HG03135 (cell line): ENCODE data around the gene CTNNAL1.

Source experiments
- ATAC-seq: cut with Tn5 transposase; IDR thresholded peaks from one replicate; pipeline ENCODE4 v1.9.1; 2021; ENCODE audit warnings: mild to moderate bottlenecking, moderate library complexity; ENCODE audit not compliant: unreplicated experiment

CTNNAL1 gene

DNA sequence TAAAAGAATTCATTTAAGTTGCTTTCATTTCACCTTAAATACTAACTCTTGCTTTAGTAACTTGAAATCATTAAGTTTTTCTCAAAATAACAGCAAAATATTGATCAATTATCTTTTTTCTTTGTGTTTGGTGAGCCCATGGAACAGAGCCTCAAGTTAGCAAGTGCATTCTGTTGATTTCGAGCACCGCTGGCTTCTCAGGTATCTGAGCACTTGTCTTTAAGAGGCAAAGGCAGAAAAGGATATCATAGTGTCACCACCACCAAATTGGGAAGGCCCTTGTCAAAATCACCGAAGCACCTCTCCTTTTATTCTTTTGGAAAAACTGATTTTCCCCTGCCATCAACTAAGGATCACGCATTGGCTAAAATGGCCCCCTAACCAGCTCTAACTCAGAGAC is 17.1 kb upstream of the CTNNAL1 start:
- no peak for ATAC-seq

DNA sequence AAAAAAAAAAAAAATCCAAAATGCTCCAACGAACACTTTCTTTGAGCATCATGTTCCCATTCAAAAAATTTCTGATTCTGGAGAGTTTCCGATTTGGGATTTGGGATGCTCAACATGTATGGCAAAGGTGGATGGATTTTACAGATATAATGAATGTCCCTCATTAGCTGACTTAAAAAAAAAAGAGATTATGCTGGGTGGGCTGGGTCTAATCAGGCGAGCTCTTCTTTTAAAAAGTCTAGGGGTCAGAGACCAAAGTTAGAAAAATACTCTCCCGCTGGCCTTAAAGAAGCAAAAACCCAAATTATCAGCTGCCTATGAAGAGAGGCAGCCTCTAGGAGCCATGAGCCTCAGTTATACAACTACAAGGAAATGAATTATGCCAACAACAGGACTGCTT is 15.2 kb upstream of the CTNNAL1 start:
- ATAC-seq: no peak

DNA sequence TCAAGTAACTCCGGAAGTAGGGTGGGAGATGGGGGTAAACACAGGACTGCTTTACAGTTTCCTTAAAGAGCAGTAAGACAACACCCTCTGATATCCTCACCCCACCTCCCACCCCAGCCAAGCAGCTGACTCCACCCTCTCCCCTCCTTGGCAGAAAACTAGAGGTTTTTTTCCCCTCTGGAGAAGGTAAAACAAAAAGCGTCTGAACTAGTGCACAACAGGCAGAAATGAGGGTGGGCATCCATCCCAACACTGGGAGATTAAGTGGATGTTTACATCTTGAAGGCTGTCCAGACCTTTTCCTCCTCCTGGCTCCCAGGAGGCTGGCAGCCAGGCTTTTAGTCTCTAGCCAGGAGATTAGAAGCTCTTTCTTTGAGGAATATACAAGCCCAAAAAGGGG is 13.9 kb upstream of the CTNNAL1 start:
- ATAC-seq: no peak

DNA sequence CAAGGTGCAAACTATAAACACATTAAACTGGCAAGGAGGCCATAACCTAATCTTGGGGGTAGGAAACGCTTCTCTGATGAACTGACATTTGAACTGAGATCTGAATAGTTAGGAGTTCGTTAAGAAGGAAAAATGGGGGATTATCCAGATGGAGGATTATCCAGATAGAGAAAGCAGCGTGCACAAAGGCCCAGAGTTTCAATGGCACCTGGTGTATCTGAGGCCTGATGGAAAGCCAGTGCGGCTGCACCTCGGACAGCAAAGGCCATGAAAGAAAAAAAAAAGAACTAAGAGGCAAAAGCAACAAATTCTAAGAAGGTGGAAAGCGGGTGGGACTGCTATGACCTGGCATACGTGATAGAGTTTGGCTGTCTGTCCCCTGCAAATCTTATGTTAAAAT is 13.0 kb upstream of the CTNNAL1 start:
- ATAC-seq: no peak

DNA sequence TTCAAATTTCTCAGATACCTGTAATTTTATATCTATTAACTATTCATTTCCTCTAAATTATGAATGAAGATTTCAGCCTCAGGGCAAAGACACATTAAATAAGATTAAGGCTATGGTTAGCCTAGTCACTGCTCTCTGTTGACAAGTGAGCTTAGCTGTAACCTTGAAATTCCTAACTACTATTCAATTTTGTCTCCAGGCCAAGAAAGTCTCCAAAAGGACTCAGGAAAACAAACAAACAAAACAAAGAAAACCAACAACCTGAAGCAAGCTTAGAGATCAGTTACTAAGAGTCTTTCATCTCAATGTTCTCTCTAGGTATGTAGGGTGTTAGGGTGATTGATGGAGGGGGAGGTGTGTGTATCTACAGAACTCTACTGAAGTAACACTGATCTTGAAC is 9.6 kb upstream of the CTNNAL1 start:
- ATAC-seq: no peak

DNA sequence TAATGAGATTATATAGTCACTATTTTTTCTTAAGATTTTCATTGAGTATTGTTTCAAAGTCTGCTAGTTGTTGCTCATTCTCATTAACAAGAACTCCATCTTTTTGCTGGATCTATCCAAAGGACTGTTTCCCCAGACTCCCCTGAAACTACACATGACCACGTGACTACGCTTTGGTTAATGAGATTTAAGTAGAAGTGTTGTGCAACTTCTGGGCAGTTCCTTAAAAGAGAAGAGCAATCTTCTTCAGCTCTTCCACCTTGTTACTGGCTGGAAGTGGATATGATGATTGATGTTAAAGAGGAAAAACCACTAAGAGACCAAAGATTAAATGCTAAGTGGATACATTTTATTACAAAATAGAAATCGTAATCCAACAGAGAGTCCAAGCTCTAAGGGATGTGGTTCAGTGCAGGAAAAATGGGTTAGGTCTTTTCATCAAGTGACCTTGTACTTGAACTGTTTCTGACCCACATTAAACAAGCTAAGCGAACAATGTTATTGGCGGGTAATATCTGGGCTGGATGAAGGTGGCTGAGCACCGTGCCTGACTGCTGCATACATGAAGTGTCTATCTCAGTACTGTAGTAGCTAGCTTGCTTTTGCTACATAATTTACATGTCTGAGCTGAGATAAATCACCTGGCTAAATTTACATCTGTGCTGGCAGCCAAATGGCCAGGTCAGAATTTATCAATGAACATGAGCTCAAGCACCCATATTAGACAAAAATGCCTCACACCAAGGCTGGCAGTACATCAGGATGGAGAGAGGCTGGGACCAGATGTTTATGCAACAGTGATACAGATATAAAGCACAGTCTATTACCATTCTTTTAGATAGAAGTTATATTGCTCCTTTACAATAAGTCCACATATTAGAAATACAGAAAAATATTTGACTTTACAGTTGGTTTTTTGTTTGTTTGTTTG is 7.5 kb upstream of the CTNNAL1 start:
- ATAC-seq: no peak

DNA sequence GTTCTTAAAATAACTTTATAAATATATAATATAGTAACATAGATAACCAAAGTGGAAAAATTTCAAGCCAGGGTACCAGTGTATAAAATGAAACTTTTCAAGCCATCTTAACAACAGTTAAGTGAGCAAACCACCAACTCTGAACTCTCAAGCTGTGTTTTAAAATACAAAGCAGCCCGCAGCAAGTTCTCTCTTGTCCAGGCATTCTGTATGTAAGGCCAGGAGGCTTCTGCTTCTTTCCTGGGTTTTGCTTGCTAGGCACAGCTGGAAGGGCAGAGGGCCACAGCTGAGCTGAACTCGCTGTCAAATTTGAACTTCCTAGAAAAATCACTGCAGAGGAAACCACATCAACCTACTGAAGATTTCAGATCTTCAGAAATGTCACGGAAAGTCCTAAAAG is 6.8 kb upstream of the CTNNAL1 start:
- no peak for ATAC-seq

DNA sequence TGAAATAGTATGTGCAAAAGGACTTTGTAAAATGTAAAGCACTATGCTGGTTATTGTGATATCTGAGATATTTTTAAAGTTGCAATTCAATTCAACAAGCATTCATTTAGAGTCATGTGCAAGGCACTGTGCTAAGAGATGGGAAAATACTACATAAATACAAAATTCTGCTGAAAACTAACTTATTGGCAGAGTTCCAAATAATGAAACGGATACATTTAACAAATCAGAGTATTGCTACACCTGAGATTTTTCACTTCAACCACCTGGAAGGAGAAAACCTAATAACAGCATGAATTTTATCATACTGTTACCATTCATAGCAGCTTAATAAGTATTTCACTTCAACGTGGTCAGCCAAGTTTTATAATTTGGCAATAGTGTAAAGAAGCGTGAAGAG is 6.1 kb upstream of the CTNNAL1 start:
- no peak for ATAC-seq

DNA sequence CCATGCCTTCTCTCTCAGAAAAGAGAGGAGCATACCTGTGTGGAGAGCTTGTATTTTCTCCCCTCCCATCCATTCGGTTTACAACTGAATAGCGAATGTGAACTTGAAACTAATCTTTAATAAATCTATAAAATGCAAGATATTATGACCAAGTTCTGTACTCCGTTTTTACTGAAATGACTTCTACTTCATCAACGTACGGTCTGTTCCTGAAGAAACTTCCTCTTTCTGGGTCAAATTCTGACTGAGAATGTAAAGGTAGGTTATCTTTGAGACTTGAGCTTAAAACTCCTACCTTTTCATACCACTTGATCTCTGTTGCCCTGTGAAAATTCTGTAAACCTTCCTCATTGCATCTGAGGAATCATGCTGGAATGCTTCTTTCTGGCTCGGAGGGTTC is 4.2 kb upstream of the CTNNAL1 start:
- ATAC-seq: no peak

DNA sequence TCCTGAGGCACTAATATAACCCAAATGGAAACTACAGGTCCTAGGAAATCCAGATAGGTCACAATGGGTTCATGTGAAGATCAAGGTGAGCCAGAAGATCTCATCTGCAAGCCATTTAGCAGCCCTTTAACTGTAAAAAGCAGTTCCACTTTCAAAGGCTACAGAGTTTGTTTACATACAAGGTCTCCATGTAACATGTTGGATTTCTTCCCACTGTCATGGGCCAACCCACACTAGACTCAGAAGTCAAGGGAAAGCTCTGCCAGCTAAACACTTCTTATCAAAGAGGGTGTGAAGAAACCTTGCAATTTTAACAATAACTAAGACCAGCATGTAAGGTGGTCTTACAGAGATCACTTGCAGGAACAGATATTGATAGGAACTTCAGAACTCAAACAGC is 3.8 kb upstream of the CTNNAL1 start:
- ATAC-seq: no peak

DNA sequence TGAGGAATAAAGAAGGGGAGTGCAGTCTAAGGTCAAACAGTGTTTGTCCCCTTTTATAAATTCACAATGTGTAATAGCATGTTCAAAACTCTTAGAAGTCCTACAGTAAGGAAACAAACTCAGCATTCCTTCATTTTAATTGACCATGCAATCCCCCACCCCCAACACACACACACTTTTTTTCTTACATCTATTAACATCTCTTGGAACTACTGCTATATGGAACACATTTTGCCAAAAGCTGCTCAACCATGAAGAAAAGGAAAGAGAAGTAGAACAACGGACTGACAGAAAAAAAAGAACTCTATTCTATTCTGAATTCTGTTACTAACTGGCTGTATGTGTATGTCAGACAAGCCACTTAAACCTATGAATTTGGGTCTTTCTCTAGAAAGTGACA is 2.8 kb upstream of the CTNNAL1 start:
- ATAC-seq: no peak

DNA sequence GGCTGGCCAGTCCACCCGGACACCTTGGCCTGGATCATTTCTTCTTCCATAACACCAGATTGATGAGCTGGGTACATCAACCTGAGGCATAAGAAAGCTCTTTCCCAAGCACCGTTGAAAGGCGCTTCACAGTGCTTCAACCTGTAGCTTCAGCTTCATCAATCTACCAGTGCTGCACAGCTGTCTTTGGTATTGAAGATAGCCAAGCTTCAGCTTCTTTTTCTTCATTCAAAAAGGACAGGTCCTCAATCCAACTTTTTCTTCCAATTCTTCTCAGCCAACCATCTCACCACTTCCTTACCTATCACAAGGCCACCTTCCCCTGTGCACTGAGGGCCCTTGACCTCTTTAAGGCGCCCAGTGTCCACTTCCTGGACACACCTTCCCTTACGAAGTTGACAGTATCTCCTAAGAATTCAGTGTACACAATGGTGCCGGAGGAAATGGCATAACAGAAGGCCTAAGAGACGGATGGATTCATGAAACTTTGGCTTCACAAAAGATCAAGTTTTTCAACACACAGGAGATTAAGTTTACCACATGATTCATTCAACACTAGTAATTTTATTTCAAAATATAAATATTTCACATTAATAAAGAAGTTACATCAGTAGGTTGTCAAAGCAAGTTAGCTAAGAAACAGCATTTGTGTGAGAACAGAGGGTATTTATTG is 1.4 kb upstream of the CTNNAL1 start:
- ATAC-seq: no peak

DNA sequence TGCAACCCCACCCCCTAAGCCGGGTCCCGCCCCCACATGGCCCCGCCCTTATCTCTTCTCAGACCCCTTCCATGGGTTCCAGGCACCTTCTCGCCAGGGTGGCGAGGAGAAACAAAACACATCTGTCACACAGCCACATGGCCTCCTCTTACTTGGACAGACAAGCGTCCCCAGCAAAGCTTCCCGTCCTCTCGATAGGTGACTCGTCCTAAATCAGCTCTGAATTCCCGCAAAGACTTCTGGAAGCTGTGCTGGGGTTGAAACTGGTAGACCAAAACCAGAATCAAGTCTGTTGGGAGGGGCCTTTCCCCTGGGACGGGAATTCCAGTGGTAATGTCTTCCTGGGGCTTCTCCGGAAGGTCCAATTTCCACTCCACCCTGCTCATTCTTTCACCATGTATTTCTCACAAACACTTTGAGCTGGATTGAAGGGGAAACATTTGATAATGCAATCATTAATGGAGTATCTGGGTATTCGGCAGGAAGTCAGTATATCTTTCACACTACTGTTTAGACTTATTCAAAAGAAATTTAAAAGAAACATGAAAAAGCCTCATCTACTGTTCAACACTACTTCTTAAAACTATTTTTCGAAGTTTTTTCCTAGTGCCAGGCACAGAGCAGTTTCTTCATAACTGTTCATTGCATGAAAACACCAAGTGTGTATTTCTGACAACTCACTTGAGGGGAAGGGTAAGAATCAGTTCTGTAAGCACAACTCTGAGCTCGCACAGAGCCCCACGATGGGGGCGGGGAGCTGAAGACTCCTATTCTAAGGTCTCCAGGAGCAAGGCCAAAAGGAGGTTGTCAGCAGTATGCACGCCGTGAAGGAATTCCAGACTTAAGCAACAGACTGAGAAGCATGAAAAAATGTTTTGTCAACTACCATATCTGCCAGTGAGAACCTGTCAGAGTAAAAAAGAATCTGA is 644 bp upstream of the CTNNAL1 start:
- no peak for ATAC-seq

DNA sequence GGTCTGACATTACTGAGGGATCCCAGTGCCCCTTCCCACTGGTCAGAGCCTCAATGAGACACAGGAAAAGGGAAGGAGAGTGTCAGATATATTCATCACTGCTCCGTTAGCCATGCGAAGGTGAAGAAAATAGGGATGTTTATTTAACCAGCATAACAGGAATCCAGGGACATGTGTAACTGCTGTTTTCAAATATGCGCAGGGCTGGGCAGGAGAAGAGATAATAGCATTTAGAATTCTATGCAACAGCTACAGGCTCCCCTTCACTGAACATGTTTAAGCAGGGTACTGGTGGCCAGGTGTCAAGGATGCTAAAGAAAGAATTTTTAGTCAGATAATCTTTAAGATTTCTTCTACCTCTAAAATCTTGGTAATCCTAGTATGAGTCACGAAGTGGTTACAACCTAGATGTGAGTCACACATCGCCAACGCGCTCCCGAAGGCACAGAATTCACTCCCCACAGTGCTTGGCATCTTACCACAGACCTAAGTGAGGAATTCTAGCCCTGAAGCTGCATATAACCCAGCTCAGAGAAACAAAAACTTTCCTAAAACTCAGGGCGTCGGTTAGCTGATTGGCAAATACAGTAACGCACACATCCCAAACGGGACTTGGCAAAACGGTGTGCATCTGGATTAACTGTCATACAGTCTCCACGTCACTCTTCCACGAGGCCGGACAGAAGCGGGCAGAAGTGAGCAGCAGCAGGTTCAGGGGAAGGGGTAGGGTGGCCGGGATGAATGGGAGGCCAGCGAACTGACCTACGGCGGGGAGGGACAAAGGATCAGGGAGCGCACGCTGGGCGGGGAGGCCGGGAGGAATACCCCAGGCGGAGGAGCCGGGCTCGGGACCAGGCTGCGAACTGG is 1.1 kb downstream of the CTNNAL1 start:
- peak; percentile 27 for ATAC-seq

DNA sequence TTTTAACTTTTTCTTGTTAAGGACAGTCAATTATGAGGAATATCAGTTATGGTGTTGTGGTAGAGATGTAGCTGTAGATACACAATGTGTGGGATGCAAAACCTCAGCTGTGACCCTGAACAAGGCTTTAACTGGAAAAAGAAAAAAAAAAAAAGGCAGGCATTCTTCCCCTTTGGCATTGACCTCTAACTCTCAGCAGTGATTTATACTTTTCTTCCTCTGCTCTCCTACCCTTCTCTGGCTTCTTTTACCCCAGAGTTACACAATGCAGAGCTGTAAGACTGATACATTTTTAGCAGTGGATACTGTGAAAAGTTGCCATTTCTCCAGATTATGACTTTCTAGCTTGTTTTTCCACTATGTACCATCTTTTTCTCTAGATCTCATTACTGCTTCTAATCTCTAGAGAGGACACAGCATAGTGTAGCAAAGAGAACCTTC is 2.0 kb downstream of the CTNNAL1 start:
- ATAC-seq: no peak

DNA sequence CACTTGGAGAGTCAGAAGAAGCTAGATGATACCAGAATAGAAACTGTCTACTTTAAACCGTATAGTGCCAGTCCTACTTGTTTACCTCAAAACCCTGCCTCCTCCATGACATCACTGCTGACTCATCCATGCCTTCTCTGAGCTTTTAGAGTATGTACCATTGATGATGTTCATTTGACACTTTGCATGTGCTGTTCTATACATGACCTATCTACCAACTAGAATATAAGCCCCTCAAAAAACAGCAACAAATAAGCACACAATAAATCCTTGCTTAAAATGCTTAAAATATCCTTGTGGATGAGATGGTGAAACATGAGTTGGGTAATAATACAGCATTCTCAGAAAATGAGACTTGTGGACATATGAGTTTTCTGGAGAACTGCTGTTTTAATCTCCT is 2.6 kb downstream of the CTNNAL1 start:
- ATAC-seq: peak; percentile 43

DNA sequence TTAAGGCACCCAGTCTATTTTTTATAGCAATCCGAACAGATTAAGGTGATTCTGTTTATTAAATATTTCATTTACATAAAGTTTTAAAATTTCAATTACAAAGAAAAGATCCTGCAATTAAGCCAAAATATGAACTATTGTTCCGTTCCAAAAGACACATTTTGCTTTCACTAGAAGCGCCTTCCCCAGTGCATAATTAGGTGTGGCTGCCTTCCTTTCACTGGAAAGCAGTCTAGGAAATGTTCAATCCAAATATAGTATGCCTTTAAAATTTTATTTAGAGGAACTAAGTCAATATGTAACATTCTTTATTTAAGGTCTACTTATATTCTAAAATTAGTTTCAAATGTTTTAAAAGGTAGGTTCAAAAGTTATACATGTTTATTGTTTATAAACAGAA is 7.6 kb downstream of the CTNNAL1 start:
- no peak for ATAC-seq

DNA sequence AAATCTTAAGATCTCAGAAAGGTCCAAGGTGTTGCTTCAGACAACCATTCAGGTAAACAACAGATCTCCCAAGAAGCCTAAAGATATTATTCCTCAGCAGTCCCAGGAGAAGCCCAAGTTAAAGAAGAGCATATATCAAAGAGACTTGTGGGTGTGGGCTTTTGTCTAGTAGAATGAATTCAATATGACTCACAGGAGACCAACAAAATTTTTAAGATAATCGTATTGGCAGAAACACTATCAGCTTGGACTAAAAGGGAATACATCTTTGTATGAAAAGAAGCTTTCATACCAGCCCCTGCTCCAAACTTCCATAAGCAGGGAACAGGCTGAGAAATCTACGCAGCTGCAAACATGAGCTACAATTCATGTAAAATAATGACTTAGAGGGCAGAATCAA is 10.2 kb downstream of the CTNNAL1 start:
- no peak for ATAC-seq

DNA sequence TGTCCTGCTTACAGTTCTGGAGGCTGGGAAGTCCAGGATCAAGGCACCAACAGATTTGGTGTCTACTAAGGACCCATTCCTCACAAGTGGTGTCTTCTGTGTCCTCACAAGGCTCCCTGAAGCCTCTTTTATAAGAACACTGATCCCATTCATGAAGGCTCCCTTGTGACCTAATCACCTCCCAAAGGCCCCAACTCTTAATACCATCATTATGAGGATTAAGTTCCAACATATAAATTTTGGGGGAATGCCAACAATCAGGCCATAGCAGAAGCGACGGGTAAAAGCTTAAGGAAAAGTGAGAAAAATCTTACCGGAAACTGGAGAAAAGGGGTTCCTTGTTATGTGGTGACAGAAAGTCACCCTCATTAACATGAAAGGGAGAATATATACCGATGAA is 11.2 kb downstream of the CTNNAL1 start:
- ATAC-seq: no peak

DNA sequence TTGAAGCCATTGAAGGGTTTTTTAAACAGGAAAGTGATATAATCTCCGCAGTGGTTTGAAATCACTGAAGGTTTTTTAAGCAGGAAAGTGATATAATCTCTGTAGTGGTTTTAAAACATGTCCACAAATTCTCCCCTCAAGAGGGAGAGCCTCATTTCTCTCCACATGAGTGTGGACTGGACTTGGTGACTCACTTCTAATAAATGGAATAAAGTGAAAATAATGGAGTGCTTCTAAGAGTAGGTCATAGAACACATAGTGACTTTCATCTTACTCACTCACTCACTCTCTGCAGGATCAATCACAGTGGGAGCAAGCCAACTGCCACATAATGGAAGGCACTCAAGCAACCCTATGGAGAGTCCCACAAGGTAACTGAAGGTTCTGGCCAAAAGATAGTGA is 12.0 kb downstream of the CTNNAL1 start:
- ATAC-seq: no peak
